AG04449 (cell line): ENCODE measurements around the gene HOXA10.

Source experiments
- CTCF ChIA-PET: fragments of 350-600 bp; formaldehyde crosslinking; extraction: SDS; loops from one replicate; lab custom pipeline; 2021; ENCODE audit warnings: antibody characterized with exemption; lab: Yijun Ruan, JAX
- POLR2A ChIA-PET: fragments of 400-600, 350-600 bp; formaldehyde crosslinking; extraction: SDS; loops from one replicate; lab custom pipeline; 2020; ENCODE audit warnings: antibody characterized with exemption, inconsistent platforms; lab: Yijun Ruan, JAX
- DNase-seq: peaks from one replicate; pipeline ENCODE4 v3.0.0-alpha.2; 2010; ENCODE audit warnings: low read depth, low spot score
- H3K4me3 ChIP-seq: 2 replicates; pipeline ENCODE4 v1.5.1; 2011; ENCODE audit warnings: low read depth, mild to moderate bottlenecking, control low read depth, low read length
- TF ChIP-seq, protein P1 (sequence below): IDR thresholded peaks from one replicate; pipeline ENCODE4 v1.5.1; 2011; ENCODE audit warnings: mild to moderate bottlenecking, moderate library complexity, low read length, control low read depth, inconsistent platforms; ENCODE audit not compliant: insufficient read depth; ENCODE audit errors: missing control alignments

HOXA10 gene

DNA sequence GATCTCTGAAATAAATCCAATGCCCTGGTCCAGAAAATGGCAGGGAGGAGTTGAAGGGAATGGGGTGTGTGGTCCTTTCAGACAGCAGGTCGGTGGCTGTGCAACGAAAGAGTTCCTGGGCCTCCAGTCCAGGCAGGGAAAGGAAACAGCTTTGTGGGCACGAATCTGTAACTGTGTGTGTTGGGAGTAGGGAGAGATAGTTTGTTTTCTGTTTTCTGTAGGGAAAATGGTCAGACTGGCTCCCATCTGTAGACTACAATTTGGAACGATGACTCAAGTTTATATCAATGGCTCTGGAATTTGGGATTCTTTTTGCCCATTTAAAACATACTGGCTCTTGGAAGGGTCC lies 6.2 kb downstream of the HOXA10 start:
- peak overlapping the region; percentile 75 for H3K4me3 ChIP-seq
- TF ChIP-seq, protein P1, sequence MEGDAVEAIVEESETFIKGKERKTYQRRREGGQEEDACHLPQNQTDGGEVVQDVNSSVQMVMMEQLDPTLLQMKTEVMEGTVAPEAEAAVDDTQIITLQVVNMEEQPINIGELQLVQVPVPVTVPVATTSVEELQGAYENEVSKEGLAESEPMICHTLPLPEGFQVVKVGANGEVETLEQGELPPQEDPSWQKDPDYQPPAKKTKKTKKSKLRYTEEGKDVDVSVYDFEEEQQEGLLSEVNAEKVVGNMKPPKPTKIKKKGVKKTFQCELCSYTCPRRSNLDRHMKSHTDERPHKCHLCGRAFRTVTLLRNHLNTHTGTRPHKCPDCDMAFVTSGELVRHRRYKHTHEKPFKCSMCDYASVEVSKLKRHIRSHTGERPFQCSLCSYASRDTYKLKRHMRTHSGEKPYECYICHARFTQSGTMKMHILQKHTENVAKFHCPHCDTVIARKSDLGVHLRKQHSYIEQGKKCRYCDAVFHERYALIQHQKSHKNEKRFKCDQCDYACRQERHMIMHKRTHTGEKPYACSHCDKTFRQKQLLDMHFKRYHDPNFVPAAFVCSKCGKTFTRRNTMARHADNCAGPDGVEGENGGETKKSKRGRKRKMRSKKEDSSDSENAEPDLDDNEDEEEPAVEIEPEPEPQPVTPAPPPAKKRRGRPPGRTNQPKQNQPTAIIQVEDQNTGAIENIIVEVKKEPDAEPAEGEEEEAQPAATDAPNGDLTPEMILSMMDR, result no peak
- CTCF ChIA-PET, result interaction anchor here (0.7 to 5.3 kb wide), 4 partner anchors 11 to 791 kb away, joined by 3 to 48 read pairs (median 3); partner anchors contain the start of gene HOXA7
- DNase-seq, result no peak
- POLR2A ChIA-PET, result interaction anchor here (0.6 to 4.2 kb wide), 3 partner anchors 11 to 1311 kb away, joined by 3 to 53 read pairs (median 5); no protein-coding TSS in a partner anchor

- POLR2A ChIA-PET, result interaction anchor here (0.6 to 2.4 kb wide), 4 partner anchors 9 to 574 kb away, joined by 3 to 13 read pairs (median 8); no protein-coding TSS in a partner anchor
- peak overlapping the region; percentile 75 for H3K4me3 ChIP-seq
- TF ChIP-seq, protein P1, result no peak
- CTCF ChIA-PET, result interaction anchor here (0.6 to 6.8 kb wide), 8 partner anchors 9 to 1311 kb away, joined by 3 to 117 read pairs (median 3); partner anchors contain the start of gene HOXA10
- DNase-seq, result no peak
Measured at GRCh38 chr7:27166531-27167505, 7.3 kb downstream of the HOXA10 start.

DNA sequence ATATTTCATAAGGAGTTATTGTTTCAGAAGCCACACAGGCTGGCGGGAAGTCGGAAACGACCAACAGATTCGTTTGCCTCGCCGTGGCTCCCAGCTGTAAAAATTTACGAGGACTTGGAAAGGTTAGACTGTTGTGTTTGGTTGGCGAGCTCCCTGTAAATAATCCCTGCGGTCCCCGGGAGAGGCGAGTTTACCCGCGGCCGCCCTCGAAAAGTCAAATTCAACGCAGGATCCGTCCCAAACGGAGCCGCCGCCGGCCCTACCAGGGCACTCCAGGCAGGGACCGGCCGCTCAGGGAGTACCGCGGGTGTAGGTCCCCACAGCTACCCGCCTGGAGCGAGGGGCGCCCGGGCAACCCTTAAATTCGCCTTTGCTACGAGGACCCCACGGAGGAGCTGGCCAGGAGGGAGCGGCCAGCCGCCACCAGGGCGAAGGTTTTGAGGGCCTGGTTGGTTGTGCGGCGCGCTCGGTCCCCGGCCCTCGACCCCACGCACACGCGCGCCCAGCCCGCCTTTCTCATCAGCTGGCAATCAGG lies 8.1 kb downstream of the HOXA10 start:
- peak overlapping the region; percentile 75 for H3K4me3 ChIP-seq
- ChIA-PET POLR2A (interaction anchor here (0.6 to 2.4 kb wide), 5 partner anchors 10 to 575 kb away, joined by 3 to 13 read pairs (median 3); partner anchors contain the start of gene HOXA7), CTCF (interaction anchor here (0.6 to 6.8 kb wide), 8 partner anchors 10 to 1310 kb away, joined by 3 to 117 read pairs (median 3); partner anchors contain the start of genes HOXA10, HOXA3 and HOXA7)
- DNase-seq, result no peak
- TF ChIP-seq, protein P1, result no peak

DNA sequence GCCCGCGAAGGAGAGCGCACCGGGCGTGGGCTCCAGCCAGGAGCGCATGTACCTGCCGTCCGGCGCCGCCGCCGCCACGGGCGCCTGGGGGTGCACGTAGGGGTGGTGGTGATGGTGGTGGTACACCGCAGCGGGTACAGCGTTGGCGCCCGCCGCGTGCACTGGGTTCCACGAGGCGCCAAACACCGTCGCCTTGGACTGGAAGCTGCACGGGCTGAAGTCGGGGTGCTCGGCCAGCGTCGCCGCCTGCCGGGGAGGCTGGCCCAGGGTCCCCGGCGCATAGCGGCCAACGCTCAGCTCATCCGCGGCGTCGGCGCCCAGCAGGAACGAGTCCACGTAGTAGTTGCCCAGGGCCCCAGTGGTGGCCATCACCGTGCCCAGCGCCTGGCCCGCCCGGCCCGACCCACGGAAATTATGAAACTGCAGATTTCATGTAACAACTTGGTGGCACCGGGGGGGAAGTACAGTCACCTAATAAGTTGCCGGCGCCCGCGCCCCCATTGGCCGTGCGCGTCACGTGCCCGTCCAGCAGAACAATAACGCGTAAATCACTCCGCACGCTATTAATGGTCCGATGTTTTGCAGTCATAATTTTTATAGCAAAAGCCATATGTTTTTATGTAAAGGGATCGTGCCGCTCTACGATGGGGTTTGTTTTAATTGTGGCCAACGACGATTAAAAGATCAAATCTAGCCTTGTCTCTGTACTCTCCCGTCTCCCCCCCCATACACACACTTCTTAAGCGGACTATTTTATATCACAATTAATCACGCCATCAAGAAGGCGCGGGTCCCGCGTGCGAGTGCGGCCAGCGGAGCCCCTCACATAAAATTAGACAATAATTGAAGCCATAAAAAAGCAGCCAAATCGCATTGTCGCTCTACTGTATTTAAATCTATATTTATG lies 8.8 kb downstream of the HOXA10 start, which contains the start of gene HOXA9:
TSS of gene HOXA9 (minus strand) at position 449 of the 907 bp plus-strand sequence. CDS start at position 369, 80 bp downstream.
- peak; percentile 88 for DNase-seq
- ChIA-PET CTCF (interaction anchor here (1.0 to 6.8 kb wide), 7 partner anchors 9 to 1309 kb away, joined by 3 to 117 read pairs (median 3); partner anchors contain the start of genes HOXA10, HOXA3 and HOXA7), POLR2A (interaction anchor here (1.1 to 2.4 kb wide), 3 partner anchors 9 to 14 kb away, joined by 3 to 13 read pairs (median 12); partner anchors contain the start of gene HOXA7)
- TF ChIP-seq, protein P1, result peak; percentile 4
- peak within 1 kb of the TSS; percentile 75 for H3K4me3 ChIP-seq

DNA sequence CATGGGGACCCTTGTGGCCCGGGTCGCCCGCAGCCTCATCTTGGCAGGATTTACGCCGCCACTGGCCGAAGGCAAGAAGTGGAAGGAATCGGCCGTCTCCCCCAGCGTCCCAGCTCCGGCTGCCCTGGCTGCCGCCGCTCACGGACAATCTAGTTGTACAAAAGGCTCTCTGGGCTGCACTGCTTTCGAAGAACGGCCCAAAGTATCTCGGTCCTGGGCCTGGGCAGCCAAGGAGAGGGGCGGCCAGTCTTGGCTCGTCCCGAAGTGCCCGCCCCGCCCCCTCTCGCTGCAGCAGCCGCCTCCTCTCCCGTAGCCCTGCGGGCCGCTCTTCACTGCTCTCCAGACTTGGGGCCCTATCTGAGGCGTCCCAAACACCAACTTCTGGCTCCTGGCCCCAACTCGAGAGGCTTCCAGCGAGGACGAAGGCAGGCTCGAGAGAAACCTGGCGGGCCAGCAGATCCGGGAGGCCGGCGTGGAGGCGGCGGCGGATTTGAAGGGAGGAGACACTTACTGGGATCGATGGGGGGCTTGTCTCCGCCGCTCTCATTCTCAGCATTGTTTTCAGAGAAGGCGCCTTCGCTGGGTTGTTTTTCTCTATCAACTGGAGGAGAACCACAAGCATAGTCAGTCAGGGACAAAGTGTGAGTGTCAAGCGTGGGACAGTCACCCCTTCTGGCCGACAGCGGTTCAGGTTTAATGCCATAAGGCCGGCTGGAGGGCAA lies 9.6 kb downstream of the HOXA10 start:
- TF ChIP-seq, protein P1, result peak; percentile 23
- DNase-seq, result no peak
- ChIA-PET CTCF (interaction anchor here (1.0 to 6.8 kb wide), 3 partner anchors 11 to 13 kb away, joined by 3 to 117 read pairs (median 4); partner anchors contain the start of genes HOXA10 and HOXA3), POLR2A (interaction anchor here (1.0 to 2.8 kb wide), 3 partner anchors 8 to 15 kb away, joined by 3 to 13 read pairs (median 10); no protein-coding TSS in a partner anchor)
- H3K4me3 ChIP-seq, result peak overlapping the region; percentile 75
